ENCODE results near the gene TRIM23.

The TRIM23 gene

DNA sequence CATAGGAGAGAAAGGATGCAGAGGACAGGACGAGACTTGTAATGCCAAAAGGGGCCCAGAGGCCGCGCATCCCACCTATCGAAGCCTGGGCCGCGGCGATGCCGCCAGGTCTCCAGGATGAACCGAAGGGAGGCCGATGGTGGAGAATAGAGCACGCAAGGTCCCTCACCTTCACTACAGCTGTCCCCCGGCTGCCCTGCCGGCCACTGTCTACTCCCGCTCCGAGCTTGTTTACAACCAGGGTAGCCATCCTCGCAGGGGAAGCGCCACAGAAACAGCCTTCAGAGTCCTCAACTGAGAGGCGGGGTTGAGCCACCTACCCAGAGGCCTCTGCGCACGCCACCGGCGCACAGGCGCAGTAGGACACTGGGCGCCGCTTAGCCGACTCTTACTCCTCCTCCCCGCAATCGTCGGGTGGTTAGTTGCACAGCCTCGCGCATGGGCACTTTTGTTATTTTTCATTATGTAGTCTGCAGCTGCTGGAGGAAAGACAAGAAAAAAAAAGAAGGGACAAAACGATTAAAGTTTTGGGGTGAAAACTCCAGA, at the start of gene TRIM23:
Gene TRIM23 (minus strand): TSS at position 309 of the 546 bp plus-strand sequence. CDS start 59 bp downstream, at position 250.
- Histone ChIP-seq H3K4me3 (replicated peaks; ENCODE audit: low read depth, low read length) (peak within 1 kb of the TSS; percentile 81), H3K27me3 (replicated peaks; ENCODE audit: control insufficient read depth, insufficient read depth, low read length) (no peaks in the 10 kb centered on the region), H3K36me3 (ENCODE audit: control insufficient read depth, insufficient read depth, low read length) (no peaks in the 10 kb centered on the region; the same call in none of the 2 replicates)
- no peak for TF ChIP-seq CTCF (IDR thresholded peaks at IDR 0.05; ENCODE audit: insufficient read depth, low read length, poor library complexity, severe bottlenecking)
- peak; percentile 93 for DNase-seq (ENCODE audit: extremely low read depth, insufficient read length)

GRCh38 chr5:65672796-65673195, 48.7 kb upstream of the TRIM23 start:
- H3K36me3 ChIP-seq (ENCODE audit: control insufficient read depth, insufficient read depth, low read length), result no peaks in the 10 kb centered on the region; the same call in none of the 2 replicates
- no peak for DNase-seq (ENCODE audit: extremely low read depth, insufficient read length)
- H3K4me3 ChIP-seq (replicated peaks; ENCODE audit: low read depth, low read length), result no peak overlapping the region
- no peaks in the 10 kb centered on the region for H3K27me3 ChIP-seq (replicated peaks; ENCODE audit: control insufficient read depth, insufficient read depth, low read length)
- TF ChIP-seq CTCF (IDR thresholded peaks at IDR 0.05; ENCODE audit: insufficient read depth, low read length, poor library complexity, severe bottlenecking), result no peak

- no peak for TF ChIP-seq CTCF (IDR thresholded peaks at IDR 0.05; ENCODE audit: insufficient read depth, low read length, poor library complexity, severe bottlenecking)
- Histone ChIP-seq H3K36me3 (ENCODE audit: control insufficient read depth, insufficient read depth, low read length) (no peaks in the 10 kb centered on the region; the same call in 1 of the 2 replicates), H3K4me3 (replicated peaks; ENCODE audit: low read depth, low read length) (no peak overlapping the region), H3K27me3 (replicated peaks; ENCODE audit: control insufficient read depth, insufficient read depth, low read length) (no peaks in the 10 kb centered on the region)
- DNase-seq (ENCODE audit: extremely low read depth, insufficient read length), result no peak
Observed at GRCh38 chr5:65668696-65669095, 44.6 kb upstream of the TRIM23 start.

DNA sequence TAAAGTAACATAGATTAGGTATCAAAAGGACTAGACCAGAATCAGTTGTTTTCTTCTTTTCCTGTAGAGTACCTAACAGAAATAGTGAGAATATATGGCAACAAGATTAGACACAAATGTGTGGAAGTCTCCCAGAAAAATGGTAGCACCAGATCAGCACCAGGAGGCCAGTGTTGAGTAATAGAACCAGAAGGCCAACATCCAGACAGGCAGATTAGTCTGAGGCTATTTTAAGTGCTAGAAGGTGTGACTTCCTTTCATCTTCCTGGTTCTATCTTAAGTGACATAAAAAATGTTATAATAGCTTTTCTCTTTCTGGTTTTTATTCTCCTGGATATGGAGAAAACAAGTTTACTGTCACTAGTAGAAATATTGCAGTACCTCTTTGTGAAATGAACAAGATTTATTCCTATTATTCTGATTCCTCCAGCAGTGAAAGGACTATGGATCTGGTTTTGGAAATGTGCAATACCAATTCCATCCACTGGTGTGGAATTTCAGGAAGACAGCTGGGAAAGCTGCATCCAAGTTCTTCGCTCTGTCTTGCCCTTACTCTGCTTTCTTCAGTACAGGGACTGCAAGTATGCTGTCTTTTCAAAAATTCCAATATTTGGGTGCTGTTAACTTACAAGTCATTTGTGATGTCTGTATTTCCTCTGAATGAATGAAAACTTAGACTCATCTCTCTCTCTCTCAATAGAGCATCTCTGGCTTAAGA, 39.8 kb upstream of the TRIM23 start:
- no peak for DNase-seq (ENCODE audit: extremely low read depth, insufficient read length)
- no peaks in the 10 kb centered on the region for H3K27me3 ChIP-seq (replicated peaks; ENCODE audit: control insufficient read depth, insufficient read depth, low read length)

GRCh38 chr5:65654713-65655112, 30.6 kb upstream of the TRIM23 start:
- Histone ChIP-seq H3K4me3 (replicated peaks; ENCODE audit: low read depth, low read length) (no peak overlapping the region), H3K36me3 (ENCODE audit: control insufficient read depth, insufficient read depth, low read length) (peaks cover 2% of the 10 kb centered on the region), H3K27me3 (replicated peaks; ENCODE audit: control insufficient read depth, insufficient read depth, low read length) (no peaks in the 10 kb centered on the region)
- DNase-seq (ENCODE audit: extremely low read depth, insufficient read length), result no peak
- no peak for TF ChIP-seq CTCF (IDR thresholded peaks at IDR 0.05; ENCODE audit: insufficient read depth, low read length, poor library complexity, severe bottlenecking)

More for the DNA sequence above, 39.8 kb upstream of the TRIM23 start:
- Histone ChIP-seq H3K4me3 (replicated peaks; ENCODE audit: low read depth, low read length) (no peak overlapping the region), H3K36me3 (ENCODE audit: control insufficient read depth, insufficient read depth, low read length) (no peaks in the 10 kb centered on the region; the same call in 1 of the 2 replicates)
- TF ChIP-seq CTCF (IDR thresholded peaks at IDR 0.05; ENCODE audit: insufficient read depth, low read length, poor library complexity, severe bottlenecking), result no peak

Data from GM06990 (cell line).